Vagina (tissue), 2 donors: ENCODE data around the gene MYH9.

Source experiments
- CTCF ChIP-seq, 3 experiments: fragments of 450-650 bp in 2 of 3; fragments of 200-600 bp in 1 of 3; sonication (generic) in 1 of 3; IDR thresholded peaks; one replicate each; pipeline ENCODE4 v1.5.1; 2017 to 2019; ENCODE audit warnings: antibody characterized with exemption in 3 of 3, mild to moderate bottlenecking in 2 of 3, moderate library complexity in 2 of 3
- POLR2AphosphoS5 ChIP-seq, 2 donors: sonication (generic); formaldehyde crosslinking; IDR thresholded peaks; one replicate each; pipeline ENCODE4 v1.9.0; 2017; ENCODE audit warnings: antibody characterized with exemption in 2 of 2, mild to moderate bottlenecking in 2 of 2, low read depth in 1 of 2; ENCODE audit not compliant: insufficient read depth in 1 of 2

- TF ChIP-seq CTCF (IDR thresholded peaks at IDR 0.05) (no peak), POLR2AphosphoS5 (IDR thresholded peaks at IDR 0.05; ENCODE audit: insufficient read depth in 1 of 2, low read depth in 1 of 2) (no peak)
These were observed 46.1 kb downstream of the MYH9 start for GRCh38 chr22:36341640-36342041.
